Measurements from ENCODE around the gene CCL17.

- TF ChIP-seq CTCF (IDR thresholded peaks at IDR 0.05; ENCODE audit: low read depth, low read length, missing input control) (no peak), EGR1 (IDR thresholded peaks at IDR 0.05; ENCODE audit: low read depth in 2 of 2) (no peak), JUND (IDR thresholded peaks at IDR 0.05) (no peak), YY1 (IDR thresholded peaks at IDR 0.05) (no peak), HNF4A (conservative IDR thresholded peaks at IDR 0.05) (no peak), REST (IDR thresholded peaks at IDR 0.05) (no peak), RXRA (IDR thresholded peaks at IDR 0.05) (no peak)
- TF ChIP-seq, protein P1, sequence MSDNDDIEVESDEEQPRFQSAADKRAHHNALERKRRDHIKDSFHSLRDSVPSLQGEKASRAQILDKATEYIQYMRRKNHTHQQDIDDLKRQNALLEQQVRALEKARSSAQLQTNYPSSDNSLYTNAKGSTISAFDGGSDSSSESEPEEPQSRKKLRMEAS (IDR thresholded peaks at IDR 0.05) = no peak
Observed at GRCh38 chr16:57424583-57424982, 20.0 kb downstream of the CCL17 start.
